Measurements from ENCODE around the gene RGS16. TPM values are rescaled to one million over a fixed set of nuclear protein-coding genes. Genes with fewer than 3 reads are reported as not detected.
A peak's percentile ranks its signal among the peaks of the same experiment; 100 is the strongest.

RGS16 gene
- polyA plus RNA-seq, 1 of the 3 experiments (the other 2 are of a cell fraction), result 0.79 TPM

DNA sequence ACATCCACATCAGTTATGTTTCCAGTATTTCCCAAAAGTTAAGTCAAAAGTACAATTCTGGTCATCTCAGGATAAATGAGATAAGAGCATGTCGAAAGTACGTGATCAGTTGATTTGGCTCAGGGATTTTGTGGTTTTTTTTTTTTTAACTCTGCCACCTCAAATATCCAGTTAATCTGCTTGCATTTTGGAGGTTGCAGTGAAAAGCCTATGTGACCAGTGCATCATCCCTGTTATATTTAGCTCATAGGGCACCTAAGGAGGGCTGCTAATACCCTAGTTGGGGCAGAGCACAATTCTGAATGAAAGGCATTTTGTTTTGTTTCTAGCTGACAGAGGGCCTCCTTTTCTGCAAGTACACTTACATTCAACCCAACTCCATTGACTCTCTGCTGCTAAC, 31.7 kb upstream of the RGS16 start:
- TF ChIP-seq, protein P1, sequence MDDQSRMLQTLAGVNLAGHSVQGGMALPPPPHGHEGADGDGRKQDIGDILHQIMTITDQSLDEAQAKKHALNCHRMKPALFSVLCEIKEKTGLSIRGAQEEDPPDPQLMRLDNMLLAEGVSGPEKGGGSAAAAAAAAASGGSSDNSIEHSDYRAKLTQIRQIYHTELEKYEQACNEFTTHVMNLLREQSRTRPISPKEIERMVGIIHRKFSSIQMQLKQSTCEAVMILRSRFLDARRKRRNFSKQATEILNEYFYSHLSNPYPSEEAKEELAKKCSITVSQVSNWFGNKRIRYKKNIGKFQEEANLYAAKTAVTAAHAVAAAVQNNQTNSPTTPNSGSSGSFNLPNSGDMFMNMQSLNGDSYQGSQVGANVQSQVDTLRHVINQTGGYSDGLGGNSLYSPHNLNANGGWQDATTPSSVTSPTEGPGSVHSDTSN (IDR thresholded peaks at IDR 0.05), result no peak
- no peaks in the 10 kb centered on the region for H3K9me2 ChIP-seq
- no peak overlapping the region for H3K4me2 ChIP-seq
- 83% methylated on average over 2 of the region's 2 CpGs for WGBS (ENCODE audit: low lambda C conversion rate)
- H2AFZ ChIP-seq (ENCODE audit: low read depth), result no peak overlapping the region
- no peaks in the 10 kb centered on the region for H3F3A ChIP-seq (replicated peaks; ENCODE audit: insufficient read depth)
- no peak overlapping the region for H3K9ac ChIP-seq
- no peak overlapping the region for H3K27ac ChIP-seq (ENCODE audit: low read depth in 2 of 2, low read length in 1 of 2)
- H4K20me1 ChIP-seq (ENCODE audit: insufficient read depth), result no peaks in the 10 kb centered on the region
- H3K4me3 ChIP-seq (ENCODE audit: low read depth in 2 of 2, low read length in 1 of 2), result no peak overlapping the region
- peaks cover 0 to 20% of the 10 kb centered on the region in 2 experiments; a peak in 1 of 4 replicates for H3K4me1 ChIP-seq (ENCODE audit: control insufficient read depth in 1 of 2, insufficient read depth in 2 of 2, low read depth in 1 of 2, low read length in 1 of 2)
- CTCF ChIA-PET, result interaction anchor here (1.0 to 4.4 kb wide), 7 partner anchors 12 to 148 kb away, joined by 3 to 19 read pairs (median 4); no protein-coding TSS in a partner anchor
- POLR2A ChIA-PET, result no interaction called here
- H3K36me3 ChIP-seq (replicated peaks in 1 of 2; ENCODE audit: control insufficient read depth in 1 of 2, insufficient read depth in 2 of 2, low read length in 1 of 2), result no peaks in the 10 kb centered on the region
- H3K27me3 ChIP-seq (ENCODE audit: insufficient read depth), result no peaks in the 10 kb centered on the region; the same call in 1 of the 2 replicates
- no peaks in the 10 kb centered on the region for H3K9me3 ChIP-seq
- no peaks in the 10 kb centered on the region for H3K79me2 ChIP-seq (ENCODE audit: insufficient read depth)
- no peak for DNase-seq

GRCh38 chr1:182634306-182635072, 30.3 kb upstream of the RGS16 start:
- Histone ChIP-seq H3F3A (replicated peaks; ENCODE audit: insufficient read depth) (no peaks in the 10 kb centered on the region), H3K9me3 (no peaks in the 10 kb centered on the region), H3K9me2 (no peaks in the 10 kb centered on the region), H3K4me1 (ENCODE audit: control insufficient read depth in 1 of 2, insufficient read depth in 2 of 2, low read depth in 1 of 2, low read length in 1 of 2) (peaks cover 0 to 31% of the 10 kb centered on the region in 2 experiments; a peak in 1 of 4 replicates), H2AFZ (ENCODE audit: low read depth) (no peak overlapping the region), H3K79me2 (ENCODE audit: insufficient read depth) (no peaks in the 10 kb centered on the region), H3K9ac (no peak overlapping the region), H3K27me3 (ENCODE audit: insufficient read depth) (no peaks in the 10 kb centered on the region; the same call in 1 of the 2 replicates), H3K36me3 (replicated peaks in 1 of 2; ENCODE audit: control insufficient read depth in 1 of 2, insufficient read depth in 2 of 2, low read length in 1 of 2) (no peaks in the 10 kb centered on the region), H3K4me3 (ENCODE audit: low read depth in 2 of 2, low read length in 1 of 2) (no peak overlapping the region), H3K4me2 (no peak overlapping the region), H3K27ac (ENCODE audit: low read depth in 2 of 2, low read length in 1 of 2) (peak overlapping the region in 1 of 2 experiments; percentile 44; a peak in 2 of 4 replicates), H4K20me1 (ENCODE audit: insufficient read depth) (no peaks in the 10 kb centered on the region)
- 79% methylated on average over 9 of the region's 9 CpGs for WGBS (ENCODE audit: low lambda C conversion rate)
- ChIA-PET CTCF (interaction anchor here (1.1 to 4.4 kb wide), 3 partner anchors 14 to 491 kb away, joined by 3 to 19 read pairs (median 5); no protein-coding TSS in a partner anchor), POLR2A (no interaction called here)
- DNase-seq, result peak; percentile 34
- TF ChIP-seq USF1 (IDR thresholded peaks at IDR 0.05; ENCODE audit: borderline replicate concordance, low read depth) (no peak), POLR2AphosphoS5 (IDR thresholded peaks at IDR 0.05; ENCODE audit: low read depth, low read length) (no peak), RXRA (IDR thresholded peaks at IDR 0.05; ENCODE audit: borderline replicate concordance, low read depth) (no peak), CHD2 (IDR thresholded peaks at IDR 0.05; ENCODE audit: low read length, partially characterized antibody) (no peak), NFIC (IDR thresholded peaks at IDR 0.05; ENCODE audit: borderline replicate concordance) (no peak), MEF2A (IDR thresholded peaks at IDR 0.05; ENCODE audit: borderline replicate concordance, low read depth) (no peak), RAD21 (IDR thresholded peaks at IDR 0.05; ENCODE audit: low read length) (no peak)
- TF ChIP-seq, protein P2, sequence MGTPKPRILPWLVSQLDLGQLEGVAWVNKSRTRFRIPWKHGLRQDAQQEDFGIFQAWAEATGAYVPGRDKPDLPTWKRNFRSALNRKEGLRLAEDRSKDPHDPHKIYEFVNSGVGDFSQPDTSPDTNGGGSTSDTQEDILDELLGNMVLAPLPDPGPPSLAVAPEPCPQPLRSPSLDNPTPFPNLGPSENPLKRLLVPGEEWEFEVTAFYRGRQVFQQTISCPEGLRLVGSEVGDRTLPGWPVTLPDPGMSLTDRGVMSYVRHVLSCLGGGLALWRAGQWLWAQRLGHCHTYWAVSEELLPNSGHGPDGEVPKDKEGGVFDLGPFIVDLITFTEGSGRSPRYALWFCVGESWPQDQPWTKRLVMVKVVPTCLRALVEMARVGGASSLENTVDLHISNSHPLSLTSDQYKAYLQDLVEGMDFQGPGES (IDR thresholded peaks at IDR 0.05; ENCODE audit: low read depth, low read length), result no peak
